A673 (cell line): ENCODE results near the gene EXOC6. TPM values are rescaled to one million over a fixed set of nuclear protein-coding genes. Genes with fewer than 3 reads are reported as not detected.

Experiments
- BruUV-seq: library from RNA; stranded (reverse); fragments of 400-500 nt; replicated peaks from 2 replicates; lab custom pipeline; 2021; lab: Mats Ljungman, UMichigan
- CTCF ChIA-PET: fragments of 300-600 bp; sonication (Branson Sonifier 250); formaldehyde crosslinking; loops from one replicate; lab custom pipeline; 2022; ENCODE audit warnings: antibody characterized with exemption; lab: Charles Lee
- POLR2A ChIA-PET: fragments of 300-600 bp; sonication (Branson Sonifier 250); formaldehyde crosslinking; loops from one replicate; lab custom pipeline; 2022; ENCODE audit warnings: antibody characterized with exemption; ENCODE audit not compliant: low non-redundant PET; lab: Charles Lee
- DNase-seq: peaks from one replicate; pipeline ENCODE4 v3.0.0-alpha.2; 2015; ENCODE audit warnings: low spot score
- H3K27ac ChIP-seq: fragments of 200-600 bp; sonication (generic); 2 replicates; pipeline ENCODE4 v1.5.1; 2016; ENCODE audit warnings: mixed run types, low read depth, mild to moderate bottlenecking, mixed read lengths, antibody characterized with exemption, low read length; ENCODE audit not compliant: poor library complexity, severe bottlenecking
- H3K27me3 ChIP-seq: fragments of 200-600 bp; sonication (generic); replicated peaks from 2 replicates; pipeline ENCODE4 v1.6.1; 2017; ENCODE audit warnings: mixed run types, low read depth, mild to moderate bottlenecking, mixed read lengths, antibody characterized with exemption, low read length; ENCODE audit not compliant: insufficient read depth, poor library complexity
- H3K36me3 ChIP-seq: fragments of 200-600 bp; sonication (generic); 2 replicates; pipeline ENCODE4 v1.6.1; 2016; ENCODE audit warnings: mixed run types, mild to moderate bottlenecking, mixed read lengths, antibody characterized with exemption, low read length; ENCODE audit not compliant: insufficient read depth, poor library complexity, severe bottlenecking
- H3K4me1 ChIP-seq: fragments of 200-600 bp; sonication (generic); 2 replicates; pipeline ENCODE4 v1.6.1; 2017; ENCODE audit warnings: mixed run types, mild to moderate bottlenecking, mixed read lengths, antibody characterized with exemption, low read length; ENCODE audit not compliant: insufficient read depth, poor library complexity, severe bottlenecking
- H3K4me3 ChIP-seq: fragments of 200-600 bp; sonication (generic); 2 replicates; pipeline ENCODE4 v1.5.1; 2016; ENCODE audit warnings: low read depth, mixed run types, mild to moderate bottlenecking, mixed read lengths, low read length; ENCODE audit not compliant: poor library complexity, severe bottlenecking
- H3K9me3 ChIP-seq: fragments of 200-600 bp; sonication (generic); 2 replicates; pipeline ENCODE4 v1.6.1; 2016; ENCODE audit warnings: mixed run types, low read depth, mild to moderate bottlenecking, mixed read lengths, antibody characterized with exemption, low read length; ENCODE audit not compliant: poor library complexity, severe bottlenecking
- CTCF ChIP-seq: fragments of 300-800, 200-600 bp; sonication (generic); conservative IDR thresholded peaks from 2 replicates; pipeline ENCODE4 v1.5.1; 2017; ENCODE audit warnings: low read depth, mild to moderate bottlenecking, antibody characterized with exemption, low read length, moderate library complexity, mixed read lengths
- EZH2 ChIP-seq: fragments of 200-600 bp; sonication (generic); IDR thresholded peaks from 2 replicates; pipeline ENCODE4 v1.6.1; 2017; ENCODE audit warnings: borderline replicate concordance, low read depth, mild to moderate bottlenecking, mixed read lengths, antibody characterized with exemption, low read length; ENCODE audit not compliant: poor library complexity, severe bottlenecking
- intact Hi-C: fragments of 100-400 bp; cut with micrococcal nuclease; formaldehyde crosslinking; loops from one replicate; pipeline ENCODE4 v1.10.0; 2022; ENCODE audit not compliant: unreplicated experiment
- total RNA-seq: library from RNA; stranded (reverse); gene quantifications from 2 replicates; pipeline ENCODE4 v1.2.3, GENCODE V29; 2021

EXOC6 gene
- total RNA-seq, 1 experiment from 2014 or later = 35.0 TPM

DNA sequence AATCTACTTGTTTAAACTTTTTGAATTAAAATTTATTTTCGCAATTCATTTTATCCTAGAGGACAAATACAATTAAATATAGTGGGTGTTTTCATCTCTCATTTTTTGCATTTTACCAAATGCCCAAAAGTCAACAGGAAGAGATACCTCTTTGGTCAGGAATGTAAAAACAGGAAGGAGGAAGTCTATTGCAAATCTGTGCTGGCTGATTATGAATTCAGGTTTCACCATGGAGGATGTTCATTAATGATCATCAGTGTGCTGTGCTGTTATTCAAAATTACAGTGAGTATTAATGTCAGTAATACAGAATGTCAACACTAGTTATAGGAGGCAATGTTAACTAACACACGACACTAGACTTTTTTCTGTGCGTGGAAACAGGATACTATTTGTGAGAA is 24.7 kb downstream of the EXOC6 start:
- no peaks in the 10 kb centered on the region for H3K9me3 ChIP-seq
- H3K4me3 ChIP-seq = no peak overlapping the region
- H3K27me3 ChIP-seq = no peaks in the 10 kb centered on the region
- peak overlapping the region; percentile 33 for H3K27ac ChIP-seq
- BruUV-seq = no TSS peak
- intact Hi-C loops = no loop called here
- TF ChIP-seq EZH2 (no peak), CTCF (no peak)
- peaks cover 36% of the 10 kb centered on the region for H3K4me1 ChIP-seq
- CTCF ChIA-PET = interaction anchor here (0.6 kb wide), 1 partner anchor 10 kb away, joined by 3 read pairs; no protein-coding TSS in a partner anchor
- no peaks in the 10 kb centered on the region for H3K36me3 ChIP-seq
- no peak for DNase-seq
- POLR2A ChIA-PET = no interaction called here

- H3K4me1 ChIP-seq = peaks cover 40% of the 10 kb centered on the region
- no peaks in the 10 kb centered on the region for H3K27me3 ChIP-seq
- no peaks in the 10 kb centered on the region for H3K9me3 ChIP-seq
- no peaks in the 10 kb centered on the region for H3K36me3 ChIP-seq
- TF ChIP-seq CTCF (no peak), EZH2 (no peak)
- POLR2A ChIA-PET = no interaction called here
- no peak overlapping the region for H3K4me3 ChIP-seq
- DNase-seq = no peak
- no TSS peak for BruUV-seq
- CTCF ChIA-PET = no interaction called here
- H3K27ac ChIP-seq = no peak overlapping the region
- intact Hi-C loops = no loop called here
Observed at GRCh38 chr10:92876509-92877036, 28.3 kb downstream of the EXOC6 start.

DNA sequence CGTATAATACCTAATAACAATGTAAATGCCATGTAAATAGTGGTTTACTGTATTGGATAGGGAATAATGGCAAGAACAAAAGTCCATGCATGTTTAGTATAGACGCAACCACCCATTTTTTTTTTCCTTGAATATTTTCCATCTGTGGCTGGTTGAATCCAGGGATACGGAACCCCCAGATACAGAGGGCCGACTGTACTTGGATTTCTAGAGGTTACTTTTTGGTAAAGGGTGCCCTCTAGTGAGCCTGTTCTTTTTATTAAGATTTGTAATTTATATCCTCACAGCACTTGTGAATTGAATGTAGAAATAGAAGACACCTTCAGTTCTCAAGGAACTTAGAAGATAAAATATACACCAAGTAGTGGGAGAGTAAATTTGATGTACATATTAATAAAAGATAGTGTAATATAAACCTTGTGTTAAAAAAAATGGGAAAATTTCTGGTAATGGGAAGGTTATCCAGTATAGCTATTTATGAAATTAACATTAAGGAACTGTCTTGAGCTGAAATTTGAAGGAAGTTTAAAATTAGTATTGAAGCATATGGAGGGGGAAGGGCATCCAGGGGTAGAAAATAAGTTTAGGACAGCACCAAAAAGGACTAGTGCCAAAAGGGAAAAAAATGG is 32.0 kb downstream of the EXOC6 start:
- H3K36me3 ChIP-seq = no peaks in the 10 kb centered on the region
- peak; percentile 71 for TF ChIP-seq CTCF
- TF ChIP-seq EZH2 = no peak
- CTCF ChIA-PET = interaction anchor here (1.3 kb wide), 1 partner anchor 38 kb away, joined by 7 read pairs; no protein-coding TSS in a partner anchor
- POLR2A ChIA-PET = no interaction called here
- H3K27me3 ChIP-seq = no peaks in the 10 kb centered on the region
- no peak overlapping the region for H3K27ac ChIP-seq
- intact Hi-C loops = loop anchor here (1.0 to 10.0 kb wide), 5 partner anchors 38 to 404 kb away; no protein-coding TSS in a partner anchor
- no peak overlapping the region for H3K4me3 ChIP-seq
- DNase-seq = peak; percentile 78
- H3K4me1 ChIP-seq = peaks cover 21% of the 10 kb centered on the region
- no peaks in the 10 kb centered on the region for H3K9me3 ChIP-seq
- BruUV-seq = no TSS peak
